Chondrocyte (in vitro differentiated cells): ENCODE results near the gene RPAP2. TPM values are rescaled to one million over a fixed set of nuclear protein-coding genes. Genes with fewer than 3 reads are reported as not detected.

Experiments used
- DNase-seq: peaks from one replicate; pipeline ENCODE4 v3.0.0; 2021; ENCODE audit warnings: mixed read lengths, low spot score
- H3K27ac Mint-ChIP-seq: one replicate; pipeline ENCODE4 v1.8.0; 2021; ENCODE audit warnings: mild to moderate bottlenecking, moderate library complexity, mixed read lengths; ENCODE audit not compliant: unreplicated experiment
- H3K27me3 Mint-ChIP-seq: 2 replicates; pipeline ENCODE4 v1.8.0; 2021; ENCODE audit warnings: low read depth, mixed read lengths
- H3K36me3 Mint-ChIP-seq: 2 replicates; pipeline ENCODE4 v1.8.0; 2021; ENCODE audit warnings: low read depth, mixed read lengths
- H3K4me1 Mint-ChIP-seq: 2 replicates; pipeline ENCODE4 v1.8.0; 2021; ENCODE audit warnings: low read depth, mild to moderate bottlenecking, mixed read lengths
- H3K4me3 Mint-ChIP-seq: one replicate; pipeline ENCODE4 v1.8.0; 2021; ENCODE audit warnings: mild to moderate bottlenecking, moderate library complexity, mixed read lengths; ENCODE audit not compliant: unreplicated experiment
- H3K9me3 Mint-ChIP-seq: 2 replicates; pipeline ENCODE4 v1.8.0; 2021; ENCODE audit warnings: low read depth, mixed read lengths
- CTCF ChIP-seq: fragments of 200-600 bp; sonication (generic); IDR thresholded peaks from 2 replicates; pipeline ENCODE4 v1.5.0; 2021; ENCODE audit warnings: antibody characterized with exemption, mild to moderate bottlenecking, moderate library complexity
- total RNA-seq: library from RNA; stranded (reverse); gene quantifications from 3 replicates; pipeline ENCODE4 v1.2.1, GENCODE V29; 2021

Gene RPAP2
- total RNA-seq, 1 donor from 2014 or later = 25.3 TPM

- DNase-seq = no peak
Measured at GRCh38 chr1:92298213-92298572, 666 bp upstream of the RPAP2 start.

GRCh38 chr1:92299477-92300150 is 755 bp downstream of the RPAP2 start:
- Mint-ChIP-seq H3K4me3 (peak overlapping the region; percentile 90), H3K4me1 (peaks cover 31% of the 10 kb centered on the region), H3K27me3 (no peaks in the 10 kb centered on the region), H3K27ac (peak overlapping the region; percentile 95), H3K36me3 (peaks cover 8% of the 10 kb centered on the region), H3K9me3 (no peaks in the 10 kb centered on the region)
- no peak for TF ChIP-seq CTCF
- no peak for DNase-seq

More at GRCh38 chr1:92298213-92298572, 666 bp upstream of the RPAP2 start:
- peaks cover 7% of the 10 kb centered on the region for H3K36me3 Mint-ChIP-seq
- H3K9me3 Mint-ChIP-seq = no peaks in the 10 kb centered on the region
- no peaks in the 10 kb centered on the region for H3K27me3 Mint-ChIP-seq
- peak overlapping the region; percentile 95 for H3K27ac Mint-ChIP-seq
- H3K4me1 Mint-ChIP-seq = peaks cover 31% of the 10 kb centered on the region
- peak overlapping the region; percentile 90 for H3K4me3 Mint-ChIP-seq
- peak; percentile 80 for TF ChIP-seq CTCF

GRCh38 chr1:92301021-92301420 is 2.2 kb downstream of the RPAP2 start:
- no peak for DNase-seq
- Mint-ChIP-seq H3K4me1 (peaks cover 27% of the 10 kb centered on the region), H3K27me3 (no peaks in the 10 kb centered on the region), H3K36me3 (peaks cover 12% of the 10 kb centered on the region), H3K27ac (no peak overlapping the region), H3K9me3 (no peaks in the 10 kb centered on the region), H3K4me3 (no peak overlapping the region)
- no peak for TF ChIP-seq CTCF

- Mint-ChIP-seq H3K9me3 (no peaks in the 10 kb centered on the region), H3K4me3 (no peak overlapping the region), H3K27ac (no peak overlapping the region), H3K27me3 (no peaks in the 10 kb centered on the region), H3K4me1 (peaks cover 5% of the 10 kb centered on the region), H3K36me3 (peaks cover 11% of the 10 kb centered on the region)
- DNase-seq = no peak
- TF ChIP-seq CTCF = no peak
Measured at GRCh38 chr1:92306020-92306419, 7.2 kb downstream of the RPAP2 start.

- no peaks in the 10 kb centered on the region for H3K4me1 Mint-ChIP-seq
- no peaks in the 10 kb centered on the region for H3K9me3 Mint-ChIP-seq
- H3K27ac Mint-ChIP-seq = no peak overlapping the region
- H3K27me3 Mint-ChIP-seq = no peaks in the 10 kb centered on the region
- no peak overlapping the region for H3K4me3 Mint-ChIP-seq
- no peak for DNase-seq
- no peak for TF ChIP-seq CTCF
- peaks cover 16% of the 10 kb centered on the region for H3K36me3 Mint-ChIP-seq
Measured at GRCh38 chr1:92307980-92308379, 9.1 kb downstream of the RPAP2 start.
